Stomach smooth muscle (tissue), 2 donors: Measurements from ENCODE around the gene USP35.
"Not testable (repeated sequence)": the region's sequence is repeated elsewhere in the genome, so short reads cannot be mapped to it uniquely, and the experiment has no call there.

Experiments
- H3K27ac ChIP-seq: one replicate; pipeline ENCODE4 v1.7.0; 2013; ENCODE audit warnings: mild to moderate bottlenecking, low read length, inconsistent platforms
- H3K27me3 ChIP-seq, 2 donors: one replicate each; pipeline ENCODE4 v1.7.0; 2013; ENCODE audit warnings: low read length in 2 of 2; ENCODE audit not compliant: insufficient read depth in 2 of 2, control insufficient read depth in 1 of 2
- H3K36me3 ChIP-seq, 2 donors: one replicate each; pipeline ENCODE4 v1.7.0; 2013; ENCODE audit warnings: low read length in 2 of 2; ENCODE audit not compliant: control insufficient read depth in 2 of 2, insufficient read depth in 2 of 2
- H3K4me1 ChIP-seq: one replicate; pipeline ENCODE4 v1.7.0; 2013; ENCODE audit warnings: low read length; ENCODE audit not compliant: control insufficient read depth, insufficient read depth
- H3K4me3 ChIP-seq, 2 donors: one replicate each; pipeline ENCODE4 v1.7.0; 2013; ENCODE audit warnings: low read length in 2 of 2
- H3K9ac ChIP-seq, 2 donors: one replicate each; pipeline ENCODE4 v1.7.0; 2013; ENCODE audit warnings: low read length in 2 of 2, mild to moderate bottlenecking in 1 of 2
- H3K9me3 ChIP-seq, 2 donors: one replicate each; pipeline ENCODE4 v1.7.0; 2013; ENCODE audit warnings: low read length in 2 of 2; ENCODE audit not compliant: control insufficient read depth in 2 of 2
- donor health status: healthy.
- donor health status: Pancreatic carcinoma.

USP35 gene

GRCh38 chr11:78224506-78224905 is 35.8 kb downstream of the USP35 start:
- Histone ChIP-seq H3K27me3 (no peaks in the 10 kb centered on the region), H3K27ac (no peak overlapping the region), H3K9me3 (no peaks in the 10 kb centered on the region), H3K36me3 (peaks cover 26 to 52% of the 10 kb centered on the region in 2 donors), H3K4me1 (peaks cover 3% of the 10 kb centered on the region), H3K4me3 (no peak overlapping the region), H3K9ac (no peak overlapping the region)

DNA sequence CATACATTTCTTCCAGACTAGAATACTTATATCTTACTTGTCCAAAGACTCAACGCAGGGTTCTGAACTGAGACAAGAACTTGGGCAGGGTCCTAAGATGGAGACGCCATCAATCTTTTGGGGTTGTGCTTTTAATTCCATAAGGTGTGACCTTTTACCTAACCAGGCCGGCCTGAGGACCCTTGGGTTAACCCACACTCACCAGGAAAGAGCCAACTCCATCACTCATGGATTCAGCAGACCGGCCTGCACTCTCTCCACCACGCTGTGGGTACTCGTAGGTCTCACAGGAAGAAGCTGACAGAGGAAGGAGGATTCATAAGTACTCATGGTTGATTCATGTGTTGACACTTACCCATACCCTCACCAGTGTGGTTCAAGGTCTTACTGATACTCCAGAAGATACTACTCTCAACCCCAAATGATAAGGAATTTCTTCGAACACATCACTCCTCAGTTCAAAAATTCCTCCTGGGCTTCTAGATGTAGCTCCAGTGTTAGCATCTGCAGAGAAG is 36.2 kb downstream of the USP35 start:
- no peak overlapping the region for H3K9ac ChIP-seq
- H3K4me1 ChIP-seq: peaks cover 3% of the 10 kb centered on the region
- no peaks in the 10 kb centered on the region for H3K27me3 ChIP-seq
- no peaks in the 10 kb centered on the region for H3K9me3 ChIP-seq
- H3K4me3 ChIP-seq: no peak overlapping the region
- H3K27ac ChIP-seq: no peak overlapping the region
- peaks cover 26 to 47% of the 10 kb centered on the region in 2 donors for H3K36me3 ChIP-seq

DNA sequence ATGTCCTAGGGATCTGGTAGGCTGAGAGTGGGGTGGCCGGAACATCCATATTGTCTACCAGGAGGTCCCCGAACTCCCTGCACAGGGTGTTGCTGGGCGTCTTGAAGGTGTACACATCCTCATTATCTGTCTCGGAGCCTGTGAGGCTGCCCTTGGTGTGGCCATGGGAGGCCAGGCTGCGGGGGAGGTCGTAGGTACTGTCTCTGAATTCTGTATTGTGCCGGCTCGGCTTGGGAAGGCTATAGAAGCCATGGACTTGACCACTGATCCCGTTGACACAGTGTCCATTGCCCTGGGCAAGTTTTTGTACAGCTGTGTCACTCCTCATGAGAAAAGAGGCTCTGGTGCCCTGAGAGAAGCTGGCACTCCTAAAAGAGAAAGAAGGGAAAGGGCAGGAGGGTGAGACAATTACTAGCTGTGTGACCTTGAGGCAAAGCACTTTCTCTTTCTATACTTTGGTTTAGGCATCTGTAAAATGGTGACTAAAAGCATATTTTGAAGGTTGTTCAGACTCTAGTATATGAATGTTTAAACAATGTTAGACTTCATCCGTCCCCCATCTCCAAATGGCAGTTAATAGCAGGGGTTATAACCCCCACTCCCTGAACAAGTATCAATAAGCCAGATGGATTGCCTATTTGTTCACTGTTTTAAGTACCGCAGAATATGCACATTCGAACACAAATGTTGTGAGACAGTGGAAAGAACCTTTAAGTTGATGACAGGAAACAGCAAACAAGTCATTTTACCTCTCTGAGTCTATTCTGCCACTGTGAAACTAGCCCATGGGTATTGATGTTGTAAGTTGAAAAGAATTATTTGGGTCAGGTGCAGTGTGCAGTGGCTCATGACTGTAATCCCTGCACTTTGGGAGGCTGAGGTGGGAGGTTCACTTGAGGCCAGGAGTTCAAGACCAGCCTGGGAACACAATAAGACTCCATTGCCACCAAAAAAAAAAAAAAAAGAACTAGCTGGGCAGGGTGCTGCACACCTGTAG is 38.3 kb downstream of the USP35 start:
- H3K27me3 ChIP-seq: no peaks in the 10 kb centered on the region
- H3K4me1 ChIP-seq: peaks cover 6% of the 10 kb centered on the region
- no peaks in the 10 kb centered on the region for H3K9me3 ChIP-seq
- peaks cover 17 to 27% of the 10 kb centered on the region in 2 donors for H3K36me3 ChIP-seq
- H3K27ac ChIP-seq: no peak overlapping the region
- H3K9ac ChIP-seq: no peak overlapping the region
- H3K4me3 ChIP-seq: no peak overlapping the region

DNA sequence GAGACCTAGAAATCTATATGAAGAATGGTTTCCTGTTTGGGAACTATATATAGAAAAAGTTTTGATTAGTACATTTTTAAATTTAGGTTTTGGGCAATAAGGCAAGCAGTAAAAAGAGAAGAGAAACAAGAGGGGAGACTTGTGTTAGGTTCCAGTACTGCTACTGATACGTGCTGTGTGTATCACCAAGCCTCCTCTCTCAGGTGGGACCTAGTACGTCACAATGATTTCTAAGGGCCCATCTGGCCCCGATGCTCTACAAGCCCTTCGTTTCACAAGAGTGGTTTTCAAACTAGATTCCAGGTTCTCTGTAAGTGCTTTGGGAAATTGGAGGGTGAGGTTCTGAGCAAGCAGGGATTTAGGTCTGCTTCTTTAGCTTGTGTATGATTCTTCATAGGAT is 39.2 kb downstream of the USP35 start:
- Histone ChIP-seq H3K9me3 (no peaks in the 10 kb centered on the region), H3K4me1 (peaks cover 6% of the 10 kb centered on the region), H3K27me3 (no peaks in the 10 kb centered on the region), H3K4me3 (no peak overlapping the region), H3K36me3 (peaks cover 17 to 23% of the 10 kb centered on the region in 2 donors), H3K27ac (no peak overlapping the region), H3K9ac (no peak overlapping the region)

DNA sequence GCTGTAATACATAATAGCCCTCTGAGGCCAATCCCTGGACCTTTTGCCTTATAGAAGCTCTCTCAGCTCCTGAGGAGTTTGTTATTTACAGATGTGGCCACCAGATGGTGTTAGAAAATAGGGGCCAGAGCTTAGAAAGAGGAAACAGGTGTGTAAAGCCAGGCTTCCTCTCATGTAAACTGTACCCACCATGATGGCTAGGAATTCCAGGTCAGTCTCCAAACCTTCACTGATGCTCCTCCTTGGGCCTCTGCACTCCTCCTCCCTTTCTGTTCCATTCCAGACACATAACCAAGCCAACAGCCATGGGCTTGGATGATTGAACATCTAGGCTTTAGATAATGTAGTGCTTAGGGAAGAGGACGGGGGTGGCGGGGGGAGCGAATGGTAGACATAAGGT is 39.7 kb downstream of the USP35 start:
- no peak overlapping the region for H3K27ac ChIP-seq
- H3K9me3 ChIP-seq: no peaks in the 10 kb centered on the region
- no peaks in the 10 kb centered on the region for H3K27me3 ChIP-seq
- peaks cover 6% of the 10 kb centered on the region for H3K4me1 ChIP-seq
- H3K36me3 ChIP-seq: peaks cover 13 to 19% of the 10 kb centered on the region in 2 donors
- no peak overlapping the region for H3K9ac ChIP-seq
- H3K4me3 ChIP-seq: no peak overlapping the region

GRCh38 chr11:78229106-78229505 is 40.4 kb downstream of the USP35 start:
- Histone ChIP-seq H3K9ac (no peak overlapping the region), H3K9me3 (no peaks in the 10 kb centered on the region), H3K36me3 (peaks cover 12 to 16% of the 10 kb centered on the region in 2 donors), H3K4me1 (peaks cover 6% of the 10 kb centered on the region), H3K4me3 (no peak overlapping the region), H3K27ac (no peak overlapping the region), H3K27me3 (no peaks in the 10 kb centered on the region)

GRCh38 chr11:78230161-78230877 is 41.6 kb downstream of the USP35 start:
- Histone ChIP-seq H3K27me3 (no peaks in the 10 kb centered on the region), H3K9me3 (no peaks in the 10 kb centered on the region), H3K4me3 (no peak overlapping the region), H3K9ac (no peak overlapping the region), H3K27ac (no peak overlapping the region), H3K4me1 (peaks cover 6% of the 10 kb centered on the region), H3K36me3 (peaks cover 3 to 5% of the 10 kb centered on the region in 2 donors)

- H3K27me3 ChIP-seq: no peaks in the 10 kb centered on the region
- no peaks in the 10 kb centered on the region for H3K36me3 ChIP-seq
- H3K9me3 ChIP-seq: no peaks in the 10 kb centered on the region
- no peak overlapping the region for H3K9ac ChIP-seq
- no peak overlapping the region for H3K4me3 ChIP-seq
- H3K27ac ChIP-seq: no peak overlapping the region
- H3K4me1 ChIP-seq: peaks cover 6% of the 10 kb centered on the region
Observed at GRCh38 chr11:78231962-78232501, 43.3 kb downstream of the USP35 start.

GRCh38 chr11:78233046-78233445 is 44.3 kb downstream of the USP35 start:
- not testable (repeated sequence) for H3K27ac ChIP-seq, H3K27me3 ChIP-seq

GRCh38 chr11:78234006-78234405 is 45.3 kb downstream of the USP35 start:
- H3K27ac ChIP-seq: no peak overlapping the region
- no peaks in the 10 kb centered on the region for H3K27me3 ChIP-seq
- H3K9me3 ChIP-seq: no peaks in the 10 kb centered on the region
- no peak overlapping the region for H3K9ac ChIP-seq
- H3K36me3 ChIP-seq: no peaks in the 10 kb centered on the region
- no peak overlapping the region for H3K4me3 ChIP-seq
- peaks cover 6% of the 10 kb centered on the region for H3K4me1 ChIP-seq

More at GRCh38 chr11:78233046-78233445, 44.3 kb downstream of the USP35 start:
- not testable (repeated sequence) for H3K36me3 ChIP-seq, H3K9ac ChIP-seq, H3K4me3 ChIP-seq, H3K4me1 ChIP-seq, H3K9me3 ChIP-seq
